ENCODE results near the gene TRIM58. TPM values are rescaled to one million over a fixed set of nuclear protein-coding genes. Genes with fewer than 3 reads are reported as not detected.

Gene TRIM58
- total and polyA plus RNA-seq, 2 donors from 2014 or later = 0.11 to 0.50 TPM

DNA sequence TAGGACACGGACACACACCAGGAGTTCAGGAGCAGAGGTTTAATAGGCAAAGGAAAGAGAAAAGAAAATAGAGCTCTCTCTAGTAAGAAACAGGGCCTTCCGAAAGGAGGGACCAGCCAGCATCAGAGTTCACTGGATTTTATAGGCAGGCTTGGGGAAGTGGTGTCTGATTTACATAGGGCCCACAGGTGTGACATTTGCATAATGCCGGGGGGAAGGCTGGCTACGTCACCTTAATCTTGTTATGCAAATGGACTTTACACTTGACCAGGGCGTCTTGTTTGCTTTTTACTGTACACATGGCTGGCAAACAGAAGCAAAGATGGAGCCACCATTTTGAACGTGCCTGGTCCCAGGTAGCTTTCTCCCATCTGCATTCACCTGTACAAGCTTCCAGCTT is 33.0 kb upstream of the TRIM58 start, which contains the start of gene OR14A16:
Gene OR14A16, minus strand, starts transcription at position 97 of the 400 bp plus-strand sequence. CDS start 8,390 bp downstream, outside the sequence.
- Histone ChIP-seq H3K36me3 (ENCODE audit: control insufficient read depth in 2 of 3, insufficient read depth in 3 of 3, low read length in 3 of 3) (no peaks in the 10 kb centered on the region), H3K27me3 (ENCODE audit: control insufficient read depth, insufficient read depth, low read length) (no peaks in the 10 kb centered on the region), H3K27ac (ENCODE audit: low read depth in 2 of 2, low read length in 2 of 2) (no peak within 1 kb of the TSS), H3K4me3 (ENCODE audit: low read length in 3 of 3) (no peak within 1 kb of the TSS), H3K9me3 (ENCODE audit: control insufficient read depth in 2 of 3, insufficient read depth in 1 of 3, low read length in 3 of 3) (no peaks in the 10 kb centered on the region), H3K9ac (ENCODE audit: low read length in 3 of 3) (no peak within 1 kb of the TSS), H3K4me1 (ENCODE audit: control insufficient read depth in 2 of 3, insufficient read depth in 2 of 3, low read depth in 1 of 3, low read length in 3 of 3) (no peaks in the 10 kb centered on the region)
- intact Hi-C loops (cut with DNase I) = no loop called here
- TF ChIP-seq CTCF (IDR thresholded peaks at IDR 0.05; ENCODE audit: borderline replicate concordance, extremely low read depth, insufficient read depth) = no peak
- FAIRE-seq (no peak), DNase-seq (peak in 2 of 5 donors; percentile 5 to 8)

DNA sequence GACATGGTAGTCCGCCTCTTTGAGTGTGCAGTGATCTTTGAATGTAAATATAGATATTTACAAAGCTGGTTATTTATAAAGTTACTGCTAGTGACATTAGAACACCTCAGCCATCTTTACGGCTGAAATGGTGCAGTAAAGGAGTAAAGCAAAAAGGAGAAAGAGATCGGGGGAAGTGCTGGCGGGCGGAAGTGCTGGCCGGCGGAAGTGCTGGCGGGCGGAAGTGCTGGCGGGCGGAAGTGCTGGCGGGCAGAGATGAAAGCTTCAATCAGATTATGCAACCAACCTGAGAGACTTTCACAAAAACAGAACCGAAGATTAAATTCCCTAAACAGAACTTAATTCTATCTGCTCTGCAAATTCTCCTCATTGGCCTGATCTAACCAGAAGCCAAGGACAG is 31.6 kb upstream of the TRIM58 start:
- H3K4me1 ChIP-seq (ENCODE audit: control insufficient read depth in 2 of 3, insufficient read depth in 2 of 3, low read depth in 1 of 3, low read length in 3 of 3) = no peaks in the 10 kb centered on the region
- H3K4me3 ChIP-seq (ENCODE audit: low read length in 3 of 3) = no peak overlapping the region
- no peak overlapping the region for H3K9ac ChIP-seq (ENCODE audit: low read length in 3 of 3)
- DNase-seq (no peak), FAIRE-seq (no peak)
- intact Hi-C loops (cut with DNase I) = no loop called here
- H3K27ac ChIP-seq (ENCODE audit: low read depth in 2 of 2, low read length in 2 of 2) = no peak overlapping the region
- TF ChIP-seq CTCF (IDR thresholded peaks at IDR 0.05; ENCODE audit: borderline replicate concordance, extremely low read depth, insufficient read depth) = no peak
- H3K9me3 ChIP-seq (ENCODE audit: control insufficient read depth in 2 of 3, insufficient read depth in 1 of 3, low read length in 3 of 3) = no peaks in the 10 kb centered on the region
- H3K36me3 ChIP-seq (ENCODE audit: control insufficient read depth in 2 of 3, insufficient read depth in 3 of 3, low read length in 3 of 3) = no peaks in the 10 kb centered on the region
- H3K27me3 ChIP-seq (ENCODE audit: control insufficient read depth, insufficient read depth, low read length) = no peaks in the 10 kb centered on the region

- Histone ChIP-seq H3K36me3 (ENCODE audit: control insufficient read depth in 2 of 3, insufficient read depth in 3 of 3, low read length in 3 of 3) (no peaks in the 10 kb centered on the region), H3K9me3 (ENCODE audit: control insufficient read depth in 2 of 3, insufficient read depth in 1 of 3, low read length in 3 of 3) (no peaks in the 10 kb centered on the region), H3K27me3 (ENCODE audit: control insufficient read depth, insufficient read depth, low read length) (no peaks in the 10 kb centered on the region), H3K4me3 (ENCODE audit: low read length in 3 of 3) (no peak overlapping the region), H3K9ac (ENCODE audit: low read length in 3 of 3) (no peak overlapping the region), H3K27ac (ENCODE audit: low read depth in 2 of 2, low read length in 2 of 2) (no peak overlapping the region), H3K4me1 (ENCODE audit: control insufficient read depth in 2 of 3, insufficient read depth in 2 of 3, low read depth in 1 of 3, low read length in 3 of 3) (no peaks in the 10 kb centered on the region)
- intact Hi-C loops (cut with DNase I) = no loop called here
- FAIRE-seq (no peak), DNase-seq (no peak)
- no peak for TF ChIP-seq CTCF (IDR thresholded peaks at IDR 0.05; ENCODE audit: borderline replicate concordance, extremely low read depth, insufficient read depth)
Measured at GRCh38 chr1:247829656-247830055, 27.3 kb upstream of the TRIM58 start.

- H3K36me3 ChIP-seq (ENCODE audit: control insufficient read depth in 2 of 3, insufficient read depth in 3 of 3, low read length in 3 of 3) = no peaks in the 10 kb centered on the region
- H3K9me3 ChIP-seq (ENCODE audit: control insufficient read depth in 2 of 3, insufficient read depth in 1 of 3, low read length in 3 of 3) = no peaks in the 10 kb centered on the region
- FAIRE-seq (no peak), DNase-seq (no peak)
- TF ChIP-seq CTCF (IDR thresholded peaks at IDR 0.05; ENCODE audit: borderline replicate concordance, extremely low read depth, insufficient read depth) = no peak
- no peak overlapping the region for H3K4me3 ChIP-seq (ENCODE audit: low read length in 3 of 3)
- no peaks in the 10 kb centered on the region for H3K27me3 ChIP-seq (ENCODE audit: control insufficient read depth, insufficient read depth, low read length)
- H3K9ac ChIP-seq (ENCODE audit: low read length in 3 of 3) = no peak overlapping the region
- no peaks in the 10 kb centered on the region for H3K4me1 ChIP-seq (ENCODE audit: control insufficient read depth in 2 of 3, insufficient read depth in 2 of 3, low read depth in 1 of 3, low read length in 3 of 3)
- intact Hi-C loops (cut with DNase I) = no loop called here
- H3K27ac ChIP-seq (ENCODE audit: low read depth in 2 of 2, low read length in 2 of 2) = no peak overlapping the region
Measured at GRCh38 chr1:247833601-247834000, 23.4 kb upstream of the TRIM58 start.
